Cardiac fibroblast (primary cell): Measurements from ENCODE around the gene BDNF.

Experiments
- DNase-seq, 2 donors: peaks; one replicate each; pipeline versions ENCODE4 v3.0.0 to v3.0.0-alpha.2; 2010; ENCODE audit warnings: low read depth in 2 of 2
- H3K4me3 ChIP-seq, 2 donors: replicated peaks in 1 of 2; 1 replicate in 1 of 2; 2 replicates in 1 of 2; pipeline ENCODE4 v1.5.1; 2011; ENCODE audit warnings: low read depth in 2 of 2, low read length in 2 of 2, mild to moderate bottlenecking in 2 of 2, moderate library complexity in 1 of 2
- CTCF ChIP-seq: IDR thresholded peaks from one replicate; pipeline ENCODE4 v1.5.1; 2011; ENCODE audit warnings: low read depth, mild to moderate bottlenecking, low read length, inconsistent platforms

The BDNF gene

DNA sequence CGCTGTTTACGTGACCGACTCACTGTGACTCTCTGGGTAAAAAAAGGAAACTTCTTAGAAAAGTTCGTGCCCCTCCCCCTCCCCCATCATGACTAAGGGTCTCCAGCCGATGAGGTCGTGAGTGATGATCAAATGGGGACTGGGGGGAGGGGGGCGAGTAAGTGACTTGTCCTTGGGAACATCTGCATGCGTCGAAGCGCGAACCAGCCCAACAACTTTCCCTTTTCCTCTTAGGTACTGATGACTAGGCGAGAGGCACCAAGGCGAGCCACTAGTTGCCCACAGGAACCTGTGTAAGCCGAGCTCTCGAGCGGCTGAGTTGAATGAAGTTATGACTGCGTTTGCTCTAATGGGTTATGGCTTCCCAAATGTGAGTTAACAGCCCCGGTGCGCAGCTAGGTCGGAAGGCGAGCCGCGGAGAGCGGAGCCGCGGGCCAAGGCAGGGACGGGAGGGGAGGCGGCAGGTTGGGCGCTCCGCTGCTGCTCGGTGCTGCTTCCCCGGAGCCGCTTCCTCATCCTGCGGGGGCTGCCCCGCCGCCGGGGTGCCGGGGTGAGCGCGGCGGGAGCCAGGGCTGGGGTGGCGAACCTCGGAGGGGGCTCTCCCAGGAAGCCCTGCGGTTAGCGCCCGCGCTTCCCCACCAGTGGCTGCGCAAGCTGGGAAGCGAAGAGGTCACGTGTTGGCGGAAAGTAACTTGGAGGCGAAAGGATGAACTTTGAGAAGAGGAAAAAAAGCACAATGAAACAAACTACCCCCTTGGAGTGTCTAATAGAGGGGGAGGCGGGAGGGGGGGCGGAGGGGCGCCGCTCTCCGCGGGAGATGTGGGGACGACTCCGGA lies 22.1 kb upstream of the BDNF start:
- peak overlapping the region; percentile 50 to 55 for H3K4me3 ChIP-seq
- peak; percentile 32 to 44 for DNase-seq
- TF ChIP-seq CTCF: no peak

- H3K4me3 ChIP-seq: peak overlapping the region; percentile 50 to 55
- no peak for TF ChIP-seq CTCF
- DNase-seq: no peak
These were observed 21.2 kb upstream of the BDNF start for GRCh38 chr11:27721264-27722116.

- DNase-seq: peak; percentile 60 to 67
- peak; percentile 32 for TF ChIP-seq CTCF
- no peak overlapping the region for H3K4me3 ChIP-seq
These were observed 20.1 kb upstream of the BDNF start for GRCh38 chr11:27720277-27720830.

GRCh38 chr11:27719546-27719925 lies 19.3 kb upstream of the BDNF start:
- H3K4me3 ChIP-seq: peak overlapping the region; percentile 60 to 65
- no peak for TF ChIP-seq CTCF

GRCh38 chr11:27718863-27719545 lies 18.7 kb upstream of the BDNF start:
- peak; percentile 51 to 55 for DNase-seq
- no peak for TF ChIP-seq CTCF
- H3K4me3 ChIP-seq: peak overlapping the region; percentile 60 to 65

More at GRCh38 chr11:27719546-27719925, 19.3 kb upstream of the BDNF start:
- DNase-seq: no peak

GRCh38 chr11:27718346-27718862 lies 18.1 kb upstream of the BDNF start:
- H3K4me3 ChIP-seq: peak overlapping the region; percentile 60 to 65
- no peak for TF ChIP-seq CTCF
- peak; percentile 74 to 81 for DNase-seq
